ENCODE results near the gene B3GNT3.

The B3GNT3 gene, protein sequence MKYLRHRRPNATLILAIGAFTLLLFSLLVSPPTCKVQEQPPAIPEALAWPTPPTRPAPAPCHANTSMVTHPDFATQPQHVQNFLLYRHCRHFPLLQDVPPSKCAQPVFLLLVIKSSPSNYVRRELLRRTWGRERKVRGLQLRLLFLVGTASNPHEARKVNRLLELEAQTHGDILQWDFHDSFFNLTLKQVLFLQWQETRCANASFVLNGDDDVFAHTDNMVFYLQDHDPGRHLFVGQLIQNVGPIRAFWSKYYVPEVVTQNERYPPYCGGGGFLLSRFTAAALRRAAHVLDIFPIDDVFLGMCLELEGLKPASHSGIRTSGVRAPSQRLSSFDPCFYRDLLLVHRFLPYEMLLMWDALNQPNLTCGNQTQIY

DNA sequence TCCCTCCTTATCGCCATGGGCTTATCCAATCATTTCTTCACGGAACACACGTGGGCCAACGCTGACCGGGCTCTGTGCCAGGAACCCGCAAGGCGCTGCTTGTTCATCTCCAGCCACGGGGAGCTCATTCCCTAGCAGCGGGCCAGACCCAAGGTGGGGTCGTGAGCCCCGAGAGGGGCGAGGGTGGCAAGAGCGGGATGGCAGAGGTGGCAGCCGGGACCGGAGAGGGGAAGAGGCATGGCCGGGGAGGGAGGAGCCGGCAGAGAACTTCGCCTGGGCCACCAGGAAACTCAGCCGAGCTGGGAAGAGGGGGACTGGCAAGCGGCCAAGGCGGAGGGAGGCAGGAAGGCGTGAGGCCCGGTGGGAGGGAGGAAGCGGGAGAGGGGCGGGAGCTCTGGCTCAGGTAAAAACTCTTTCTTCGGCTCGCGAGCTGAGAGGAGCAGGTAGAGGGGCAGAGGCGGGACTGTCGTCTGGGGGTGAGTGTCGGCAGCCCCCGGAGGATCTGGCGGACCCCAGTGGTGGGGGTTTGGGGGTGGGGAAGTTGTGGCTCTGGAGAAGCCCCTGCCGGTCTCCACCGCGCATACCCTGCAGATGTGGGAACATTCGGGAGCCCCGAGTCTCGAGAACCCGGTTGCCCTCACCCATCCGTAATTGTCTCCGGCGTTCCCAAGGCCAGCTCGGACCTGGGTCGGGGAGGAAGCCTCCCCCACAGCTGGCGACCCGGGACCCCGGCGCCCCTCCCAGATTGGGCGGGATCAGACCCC is at the start of gene B3GNT3:
Gene B3GNT3 (plus strand): TSS at position 408 of the 764 bp plus-strand sequence. CDS start 12,670 bp downstream, outside the sequence.
- no peak for DNase-seq

DNA sequence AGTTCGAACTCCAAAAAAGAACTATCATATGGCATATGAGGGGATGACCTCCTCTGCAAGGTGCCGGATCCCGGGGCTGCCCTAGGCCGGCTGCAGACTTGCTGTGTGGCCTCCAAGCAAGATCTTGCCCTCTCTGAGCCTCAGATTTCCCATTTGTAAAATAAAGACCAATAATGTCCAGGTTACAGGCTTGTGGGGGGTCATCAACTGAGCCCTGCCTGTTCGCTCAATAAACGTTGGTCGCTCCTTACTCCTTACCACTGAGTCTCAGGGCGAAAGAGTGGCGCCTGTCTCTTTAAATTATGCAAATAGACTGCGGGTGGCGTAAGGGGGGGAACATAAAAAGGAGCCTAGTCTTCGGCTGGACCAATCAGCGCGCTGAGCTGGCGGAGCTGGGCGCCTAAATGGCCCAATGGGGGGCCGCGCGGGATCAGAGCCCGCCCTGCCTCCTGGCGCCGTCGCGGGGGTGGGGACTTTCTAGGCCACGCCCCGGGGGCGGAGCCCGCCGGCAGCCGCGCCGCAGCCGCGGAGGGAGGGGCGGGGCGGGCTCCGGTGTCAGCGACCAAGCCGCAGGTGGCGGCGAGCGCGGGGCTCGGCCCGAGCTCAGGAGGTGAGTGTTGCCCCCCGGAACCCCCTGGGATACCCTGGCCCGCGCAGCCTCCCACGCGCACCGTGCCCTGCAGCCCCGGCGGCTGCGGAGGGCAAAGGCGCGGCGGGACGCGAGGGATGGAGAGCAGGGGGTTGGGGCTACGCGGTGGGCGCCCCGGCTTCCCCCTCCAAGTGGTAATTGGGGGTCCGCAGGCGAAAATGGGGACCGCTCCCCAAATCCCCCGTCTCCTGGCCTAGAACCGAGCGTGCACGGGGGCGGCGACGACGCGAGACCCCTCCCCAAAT is 47.5 kb upstream of the B3GNT3 start:
- DNase-seq: peak; percentile 89 to 94

DNA sequence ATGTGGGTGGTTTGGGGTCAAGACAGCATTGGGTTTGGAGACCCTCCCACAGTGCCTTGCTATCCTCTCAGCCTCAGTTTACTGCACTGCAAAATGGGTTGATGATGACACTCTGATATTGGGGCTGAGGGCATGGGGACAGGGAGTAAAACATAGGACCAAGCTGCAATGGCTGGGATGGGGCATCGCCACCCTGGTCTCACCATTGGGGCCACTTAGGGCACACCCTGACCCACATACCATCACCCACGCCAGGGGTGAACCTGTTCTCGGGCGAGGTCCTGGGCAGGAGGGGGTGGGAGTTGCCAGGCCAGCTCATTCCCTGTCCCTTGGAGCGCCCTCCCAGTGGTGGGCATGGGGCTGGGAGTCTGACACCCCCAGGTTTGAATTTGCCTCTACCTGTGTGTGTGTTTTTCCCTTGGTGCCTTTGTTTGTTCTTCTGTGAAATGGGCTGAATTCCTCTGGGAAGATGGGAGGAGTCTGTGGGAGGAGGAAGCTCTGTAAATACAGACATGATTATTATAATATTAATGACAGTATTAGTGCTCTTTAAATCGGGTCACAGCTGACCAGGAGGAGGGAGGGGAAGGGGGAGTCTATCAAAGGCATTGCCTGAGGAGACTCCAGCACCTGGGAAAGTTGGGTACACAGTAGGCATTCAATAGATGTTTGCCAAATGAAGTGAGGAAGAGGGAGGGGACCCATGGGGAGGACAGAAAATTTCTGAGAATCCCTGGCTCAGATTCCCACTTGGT is 45.9 kb upstream of the B3GNT3 start:
- no peak for DNase-seq

DNA sequence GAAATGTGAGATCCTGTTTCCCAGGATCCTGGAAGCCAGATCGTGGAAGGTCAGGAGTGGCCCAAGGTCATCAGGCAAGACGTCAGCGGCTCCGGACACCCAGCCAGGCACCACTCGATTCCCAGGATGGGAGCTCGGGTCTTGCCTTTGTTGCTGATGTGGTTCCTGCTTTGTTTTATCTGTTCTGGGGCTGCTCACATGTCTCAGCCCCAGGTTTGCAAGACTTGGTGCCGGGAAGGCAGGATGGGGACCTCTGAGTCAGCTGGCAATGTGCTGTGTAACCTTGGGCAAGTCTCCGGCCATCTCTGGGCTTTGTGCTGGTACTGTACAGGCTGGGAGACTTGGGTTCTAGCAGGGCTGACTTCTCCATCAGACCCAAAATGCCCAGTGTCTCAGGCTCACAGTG is 45.0 kb upstream of the B3GNT3 start:
- peak in 1 of 2 donors; percentile 39 for DNase-seq

DNA sequence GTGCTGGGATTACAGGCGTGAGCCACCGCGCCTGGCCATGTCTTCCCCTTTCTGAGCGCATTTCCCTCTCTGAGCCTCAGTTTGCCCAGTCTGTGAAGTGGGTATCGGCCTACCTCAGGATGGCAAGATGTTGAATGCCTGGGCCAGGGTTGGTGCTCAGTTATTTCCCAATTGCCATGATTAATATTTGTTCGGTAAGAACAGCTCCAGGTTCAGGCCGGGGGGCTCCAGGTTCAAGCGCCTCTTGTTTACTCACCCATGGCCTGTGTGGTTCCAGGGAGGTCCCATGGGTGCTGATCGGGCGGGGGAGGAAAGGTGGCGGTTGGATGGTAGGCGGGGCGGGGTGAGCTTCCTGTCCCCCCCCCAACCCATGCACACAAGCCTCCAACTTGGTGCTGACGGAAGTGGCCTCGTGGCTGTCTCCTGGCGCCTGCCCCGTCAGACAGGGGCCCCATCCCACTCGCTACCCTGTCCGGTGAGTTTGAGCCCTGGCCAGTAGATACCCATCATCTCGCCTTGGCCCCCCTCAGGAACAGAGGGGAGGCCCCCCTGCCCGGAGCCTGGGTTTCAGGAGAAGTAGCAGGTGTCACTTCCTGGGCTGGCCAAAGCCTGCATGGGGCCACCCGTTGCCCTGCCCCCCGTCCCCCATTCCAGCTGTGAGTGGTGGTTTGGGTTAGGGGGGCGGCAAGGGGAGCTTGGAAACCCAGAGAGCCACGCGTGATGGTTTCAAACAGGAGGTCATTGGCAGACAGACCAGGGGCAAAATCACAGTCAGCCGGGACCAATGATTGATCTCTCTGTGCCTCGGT is 43.6 kb upstream of the B3GNT3 start, which contains the start of gene FCHO1:
Gene FCHO1 (plus strand): TSS at position 375 of the 809 bp plus-strand sequence. CDS start 3,688 bp downstream, outside the sequence.
- peak; percentile 69 to 72 for DNase-seq

DNA sequence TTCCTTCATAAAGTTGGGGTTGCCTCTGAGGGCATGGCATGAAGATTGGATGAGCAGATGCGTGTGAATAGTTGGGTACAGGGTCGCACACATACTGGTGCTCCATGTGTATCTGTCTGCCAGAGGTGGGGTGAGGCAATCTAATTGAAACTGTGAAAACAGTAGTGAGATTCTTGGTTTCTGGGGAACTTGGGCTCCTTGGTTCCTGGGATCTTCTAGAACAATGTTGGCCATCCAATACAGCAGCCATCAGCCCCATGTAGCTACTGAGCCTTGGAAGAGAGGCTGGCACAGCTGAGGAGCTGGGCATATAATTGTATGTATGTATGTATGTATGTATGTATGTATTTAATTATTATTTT is 43.0 kb upstream of the B3GNT3 start:
- no peak for DNase-seq

DNA sequence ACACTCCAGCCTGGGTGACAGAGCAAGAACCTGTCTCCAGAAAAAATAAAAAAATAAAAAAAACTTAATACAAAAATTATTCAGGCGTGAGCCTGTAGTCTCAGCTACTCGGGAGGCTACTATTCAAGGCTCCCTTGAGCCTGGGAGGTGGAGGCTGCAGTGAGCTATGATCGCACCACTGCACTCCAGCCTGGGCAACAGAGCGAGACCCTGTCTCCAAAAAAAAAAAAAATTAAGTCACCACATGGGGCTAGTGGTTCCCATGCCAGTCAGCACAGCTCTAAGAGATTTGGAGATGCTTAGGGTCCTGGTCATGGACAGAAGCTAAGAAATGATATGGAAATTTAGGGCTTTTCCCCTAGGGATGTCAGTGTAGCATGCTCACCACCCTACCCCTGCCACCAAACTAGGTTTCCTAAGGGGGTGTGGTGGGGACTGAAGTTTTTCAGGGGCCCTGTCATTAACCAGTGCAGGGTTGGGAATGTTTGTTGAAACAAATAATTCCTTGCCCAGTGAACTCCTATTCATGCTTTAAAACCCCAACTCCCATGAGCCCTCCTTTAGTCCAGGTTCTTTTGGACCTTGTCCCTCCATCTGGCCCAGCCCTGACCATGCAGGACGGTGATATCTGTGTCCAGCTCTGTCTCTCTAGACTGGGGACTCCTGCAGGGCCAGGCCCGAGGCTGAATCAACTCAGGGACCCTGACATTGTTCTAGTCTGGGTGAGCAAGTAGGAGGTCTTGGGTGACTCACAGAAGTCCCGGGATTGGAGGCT is 41.9 kb upstream of the B3GNT3 start:
- no peak for DNase-seq

DNA sequence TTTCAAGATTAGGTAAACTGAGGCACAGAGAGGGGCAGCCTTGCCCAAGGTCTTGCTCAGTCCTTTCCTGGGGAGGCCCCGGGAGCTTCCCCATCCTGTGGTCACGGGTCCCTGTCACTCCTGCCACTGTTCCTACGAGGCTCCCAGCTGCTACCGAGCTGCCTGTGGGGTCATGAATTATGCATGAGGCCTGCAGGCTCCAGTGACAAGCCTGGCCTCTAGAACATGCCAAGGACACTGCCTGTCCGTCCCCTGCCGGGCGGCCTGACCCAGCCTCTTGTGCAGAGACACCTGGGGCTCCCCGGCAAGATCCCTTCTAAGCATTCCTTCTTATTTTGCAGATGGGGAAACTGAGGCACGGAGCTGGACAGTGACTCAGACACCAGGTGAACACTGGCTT is 41.0 kb upstream of the B3GNT3 start:
- no peak for DNase-seq

DNA sequence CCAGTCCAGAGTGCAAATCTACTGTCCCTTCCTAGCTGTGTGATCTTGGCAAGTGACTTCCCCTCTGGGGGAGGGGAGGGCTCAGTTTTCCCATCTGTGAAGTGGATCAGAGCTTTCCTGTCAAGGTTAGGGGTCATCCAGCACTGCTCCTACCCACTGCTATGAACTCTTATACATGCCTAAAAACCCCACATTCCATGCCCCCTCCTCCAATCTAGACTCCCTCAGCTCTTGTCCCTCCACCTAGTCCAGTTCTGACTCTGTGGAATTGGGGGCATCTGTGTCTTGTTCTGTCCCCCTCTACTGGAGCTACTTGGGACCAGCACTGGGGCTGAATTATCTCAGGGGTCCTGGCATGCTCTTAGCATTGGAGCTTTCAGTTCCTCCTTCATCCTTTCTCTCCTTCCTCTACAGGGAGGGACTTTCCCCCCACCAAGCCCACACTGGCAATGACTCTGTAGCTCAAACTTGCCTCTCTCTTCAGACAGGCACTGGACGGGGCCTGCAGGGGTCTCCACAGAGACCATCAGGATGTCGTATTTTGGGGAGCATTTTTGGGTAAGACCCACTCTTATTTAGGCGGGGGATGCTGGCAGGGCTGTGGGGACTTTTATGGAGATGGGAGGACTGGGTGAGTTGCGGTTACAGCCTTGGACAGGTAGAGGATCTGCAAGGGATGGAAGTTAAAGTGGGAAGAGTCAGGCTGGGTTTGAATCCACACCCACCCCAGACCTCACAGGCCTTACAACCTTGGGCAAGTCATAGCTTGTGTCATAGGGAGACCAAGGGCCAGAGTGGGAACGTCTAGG is 40.1 kb upstream of the B3GNT3 start:
- DNase-seq: no peak

DNA sequence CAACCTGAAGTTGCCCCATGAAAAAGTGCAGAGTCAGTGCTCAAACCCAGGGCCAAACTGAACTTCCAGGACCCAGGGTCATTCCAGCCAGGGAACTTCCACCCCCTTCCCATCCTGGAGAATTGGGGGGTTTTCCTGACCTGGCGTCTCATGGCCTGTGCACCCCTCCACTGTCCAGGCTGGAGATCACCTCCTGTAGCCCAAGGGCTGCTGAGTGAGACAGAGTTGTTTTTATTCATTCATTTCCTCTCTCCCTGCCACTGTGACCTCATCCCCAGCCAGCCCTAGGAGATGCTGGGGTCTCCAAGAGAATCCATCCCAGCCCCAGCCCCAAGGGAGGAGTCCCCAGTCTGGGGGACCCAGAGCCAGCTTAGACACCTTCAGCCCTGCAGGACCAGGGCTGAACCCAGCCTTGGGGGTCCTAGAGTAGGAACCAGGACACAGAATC is 39.5 kb upstream of the B3GNT3 start:
- DNase-seq: no peak

DNA sequence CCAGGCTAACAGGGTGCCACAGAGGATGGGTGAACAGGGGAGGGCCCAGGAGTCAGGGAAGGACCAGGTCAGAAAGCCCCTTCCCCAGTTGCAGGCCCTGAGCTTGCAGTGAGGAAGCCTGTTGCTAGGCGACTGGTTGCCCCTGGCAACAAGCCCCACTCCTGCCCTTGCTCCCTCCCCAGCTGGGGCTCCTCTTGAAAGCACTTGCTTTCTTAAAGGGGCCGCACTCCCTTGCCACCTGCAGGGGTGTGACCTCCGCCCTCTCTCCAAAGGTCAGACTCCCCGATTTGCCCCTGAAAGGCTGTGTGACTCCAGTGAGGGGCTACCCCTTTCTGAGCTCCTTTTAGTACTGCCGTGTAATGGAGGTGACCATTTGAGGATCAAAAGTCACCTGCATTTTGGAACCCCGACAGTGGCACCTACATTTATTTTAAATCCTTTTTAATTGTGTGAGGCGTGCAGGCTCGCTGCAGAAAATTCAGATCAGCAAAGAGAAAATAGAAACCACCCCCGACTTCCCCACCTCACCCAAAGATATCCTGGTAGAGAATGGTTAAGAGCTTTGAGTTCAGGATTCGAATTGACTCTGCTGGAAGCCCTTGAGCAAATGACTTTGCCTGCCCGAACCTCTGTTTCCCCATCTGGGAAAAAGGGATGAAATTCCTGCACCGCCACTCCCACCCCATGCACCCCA is 38.8 kb upstream of the B3GNT3 start:
- DNase-seq: no peak

DNA sequence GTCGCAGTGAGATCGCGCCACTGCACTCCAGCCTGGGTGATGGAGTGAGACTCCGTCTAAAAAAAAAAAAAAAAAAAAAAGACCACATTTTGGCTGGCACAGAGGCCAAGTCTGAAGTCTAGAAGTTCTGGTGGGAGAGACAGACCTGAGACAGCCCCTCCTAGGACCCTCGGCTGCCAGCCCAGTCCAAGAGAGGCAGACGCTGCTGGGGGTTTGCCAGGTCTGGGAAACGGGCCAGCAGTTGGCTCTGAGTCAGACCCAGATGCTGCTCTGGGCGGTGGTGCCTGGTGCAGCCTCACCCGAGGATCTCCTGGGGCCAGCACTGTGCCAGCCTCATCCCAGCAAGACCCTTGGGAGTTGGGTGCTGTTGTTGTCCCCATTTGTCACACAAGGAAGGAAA is 37.8 kb upstream of the B3GNT3 start:
- no peak for DNase-seq

DNA sequence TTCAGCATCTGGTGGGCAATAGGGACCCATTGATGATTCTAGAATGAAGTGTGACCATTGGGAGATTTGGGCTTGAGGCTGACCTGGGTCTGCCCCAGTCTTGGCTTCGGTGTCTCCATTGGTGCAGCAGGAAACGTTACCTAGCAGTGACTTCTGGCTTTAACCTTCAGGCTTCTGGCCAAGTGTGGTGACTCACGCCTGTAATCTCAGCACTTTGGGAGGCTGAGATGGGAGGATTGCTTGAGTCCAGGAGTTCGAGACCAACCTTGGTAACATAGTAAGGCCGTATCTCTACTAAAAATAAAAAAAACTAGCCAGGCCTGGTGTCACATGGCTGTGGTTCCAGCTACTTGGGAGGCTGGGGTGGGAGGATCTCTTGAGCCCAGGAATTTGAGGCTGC is 36.4 kb upstream of the B3GNT3 start:
- DNase-seq: no peak

DNA sequence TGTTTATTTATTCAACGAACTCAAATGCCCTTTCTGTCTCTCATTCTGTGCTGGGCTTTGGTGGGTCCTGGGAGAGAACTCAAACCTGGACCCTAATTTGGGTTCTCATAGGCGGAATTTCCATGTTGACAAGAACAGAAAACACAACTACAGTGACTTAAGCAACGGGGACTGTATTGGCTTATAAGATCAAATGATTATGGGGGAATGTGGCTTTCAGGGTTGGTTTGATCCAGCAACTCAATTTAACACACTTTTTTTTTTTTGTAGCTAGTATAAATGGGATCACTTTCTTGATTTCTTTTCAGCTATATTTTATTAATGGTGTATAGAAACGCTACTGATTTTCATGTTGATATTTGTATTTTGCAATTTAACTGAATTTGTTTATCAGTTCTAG is 33.8 kb upstream of the B3GNT3 start:
- DNase-seq: no peak

DNA sequence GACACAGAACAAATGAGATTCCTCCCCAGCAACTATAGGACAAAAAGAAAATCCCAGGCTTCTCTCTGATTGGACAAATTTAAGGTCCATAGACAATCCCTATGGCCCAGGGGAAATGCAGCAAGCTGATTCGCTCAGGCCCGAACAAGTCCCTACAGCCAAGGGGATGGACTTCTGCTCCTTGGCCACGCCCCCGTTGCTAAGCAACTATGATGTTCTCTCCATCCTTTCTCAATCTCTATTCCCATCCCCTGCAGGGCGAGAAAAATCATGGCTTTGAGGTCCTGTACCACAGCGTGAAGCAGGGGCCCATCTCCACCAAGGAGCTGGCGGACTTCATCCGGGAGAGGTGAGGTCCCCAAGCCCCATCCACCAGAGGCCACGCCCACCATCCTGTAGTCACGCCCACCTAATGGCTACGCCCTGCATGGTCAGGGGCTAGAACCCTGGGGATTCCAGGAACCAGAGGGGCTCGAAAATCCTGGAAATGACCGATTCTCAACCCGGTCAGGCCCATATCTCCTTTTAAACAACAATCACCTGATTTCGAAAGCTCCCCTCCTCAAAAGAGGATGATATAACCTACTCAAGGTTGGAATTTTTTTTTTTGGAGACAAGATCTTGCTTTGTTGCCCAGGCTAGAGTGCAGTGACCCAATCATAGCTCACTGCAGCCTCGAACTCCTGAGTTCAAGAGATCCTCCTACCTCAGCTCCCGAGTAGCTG is 32.3 kb upstream of the B3GNT3 start:
- no peak for DNase-seq

DNA sequence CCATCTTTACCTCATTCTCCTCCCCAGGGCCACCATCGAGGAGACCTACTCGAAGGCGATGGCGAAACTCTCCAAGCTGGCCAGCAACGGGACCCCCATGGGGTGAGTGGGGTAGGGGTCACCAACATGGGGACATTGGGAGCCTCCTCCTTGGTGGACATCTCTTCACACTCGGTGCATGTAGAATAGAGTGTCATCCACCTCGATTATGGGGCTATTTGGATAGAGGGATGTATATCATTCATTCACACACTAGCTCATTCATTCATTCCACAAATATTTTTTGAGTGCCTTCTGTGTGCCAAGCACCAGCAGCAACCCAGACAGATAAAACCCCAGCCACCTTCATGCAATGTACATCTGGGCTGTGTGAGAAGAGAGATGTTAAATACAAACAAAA is 30.6 kb upstream of the B3GNT3 start:
- no peak for DNase-seq

DNA sequence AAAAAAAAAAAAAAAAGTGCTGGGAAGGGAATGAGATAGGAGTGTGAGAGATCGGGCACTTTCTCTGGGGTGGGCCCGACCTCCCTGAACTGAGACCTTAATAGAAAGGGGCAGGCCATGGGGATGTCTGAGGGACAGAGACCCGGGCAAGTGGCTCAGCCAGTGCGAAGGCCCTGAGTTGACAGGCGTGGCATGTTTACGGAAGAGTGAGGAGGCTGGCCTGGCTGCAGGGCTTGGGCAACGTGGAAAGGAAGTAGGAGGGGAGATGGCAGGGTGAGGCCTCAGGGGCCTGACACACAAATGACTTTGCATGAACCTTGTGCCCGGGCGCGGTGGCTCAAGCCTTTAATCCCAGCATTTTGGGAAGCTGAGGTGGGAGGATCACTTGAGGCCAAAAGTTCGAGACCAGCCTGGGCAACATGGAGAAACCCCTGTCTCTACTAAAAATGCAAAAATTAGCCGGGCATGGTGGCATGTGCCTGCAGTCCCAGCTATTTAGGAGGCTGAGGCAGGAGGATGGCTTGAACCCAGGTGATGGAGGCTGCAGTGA is 29.8 kb upstream of the B3GNT3 start:
- DNase-seq: no peak

DNA sequence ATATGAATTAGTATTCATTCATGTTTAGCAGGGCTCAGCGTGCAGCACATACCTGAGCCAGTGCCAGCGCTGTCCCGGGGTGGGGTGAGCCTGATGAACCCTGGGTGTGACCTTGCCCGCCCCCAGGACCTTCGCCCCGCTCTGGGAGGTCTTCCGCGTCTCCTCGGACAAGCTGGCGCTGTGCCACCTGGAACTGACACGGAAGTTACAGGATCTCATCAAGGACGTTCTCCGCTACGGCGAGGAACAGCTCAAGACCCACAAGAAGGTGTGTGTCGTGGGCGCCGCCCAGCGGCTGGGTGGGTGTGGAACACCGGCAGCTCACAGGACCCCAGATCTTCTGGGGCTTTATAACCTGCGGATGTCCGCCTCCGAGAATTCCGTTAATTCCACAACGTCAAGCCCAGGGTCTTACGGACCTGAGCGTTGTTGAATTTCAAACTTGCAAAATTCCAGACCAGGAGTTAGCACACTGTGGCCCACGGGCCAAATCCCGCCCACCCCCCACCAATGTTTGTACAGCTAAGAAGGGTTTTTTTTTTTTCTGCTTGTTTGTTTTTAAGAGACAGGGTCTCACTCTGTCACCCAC is 28.3 kb upstream of the B3GNT3 start:
- no peak for DNase-seq
